ENCODE measurements around the gene CNNM4. TPM values are rescaled to one million over a fixed set of nuclear protein-coding genes. Genes with fewer than 3 reads are reported as not detected.

CNNM4 gene
- total and polyA plus RNA-seq, 12 donors = 4.3 to 59.7 (median 32.5) TPM

DNA sequence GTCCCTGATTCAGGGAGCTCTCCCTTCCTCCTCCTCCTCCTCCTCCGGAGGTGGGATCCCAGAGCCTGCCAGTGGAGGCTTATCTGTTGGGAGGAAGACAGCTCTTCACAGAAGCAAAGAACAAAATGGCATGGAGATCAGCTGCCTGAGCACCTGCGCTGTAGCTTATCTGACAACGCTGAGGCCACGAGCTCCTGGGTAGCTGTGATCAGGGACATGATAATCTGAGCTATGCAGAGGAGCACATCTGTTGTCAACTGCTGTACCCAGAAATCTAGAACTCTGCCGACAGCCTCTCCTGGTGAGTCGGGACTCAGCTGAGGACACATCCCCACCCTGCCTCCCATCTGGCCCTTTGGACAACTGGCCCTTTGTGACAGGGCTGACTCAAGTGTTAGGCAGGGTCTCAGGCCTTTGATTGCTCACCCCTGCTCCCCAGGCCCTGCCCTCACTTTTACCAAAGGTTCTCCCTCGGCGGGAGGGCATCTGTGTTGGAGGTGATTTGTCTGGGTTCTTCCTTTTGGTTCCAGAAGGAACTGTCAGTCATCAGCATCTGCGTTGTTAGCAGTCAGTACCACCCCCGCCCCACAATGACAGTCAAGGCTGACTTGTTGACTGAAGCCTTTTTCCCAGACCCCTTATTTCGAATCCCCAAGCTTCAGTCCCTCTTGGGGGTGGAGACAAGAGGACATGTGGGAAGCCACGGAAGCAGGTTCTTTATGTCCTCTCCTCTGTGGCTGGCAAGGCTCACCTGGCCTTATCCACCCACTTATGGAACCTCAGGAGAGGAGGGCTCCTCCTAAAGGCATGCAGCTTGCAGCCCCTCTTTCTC lies 49.5 kb downstream of the CNNM4 start:
- Histone ChIP-seq H3K36me3 (peaks cover 0 to 40% (median 0%) of the 10 kb centered on the region in 9 donors), H3K4me1 (peaks cover 3 to 55% (median 37%) of the 10 kb centered on the region in 9 donors), H3K27ac (peak overlapping the region in 6 of 10 donors; percentile 47 to 76 (median 74)), H3K9me3 (no peaks in the 10 kb centered on the region), H3K27me3 (no peaks in the 10 kb centered on the region), H3K4me3 (no peak overlapping the region)
- intact Hi-C loops (cut with DNase I) = loop anchor here in 1 of 10 donors (10.0 kb wide), 1 partner anchor 175 kb away; the partner anchor contains the start of gene KANSL3
- no peak for DNase-seq
- 68 to 74% methylated on average over 12 of the region's 12 CpGs for WGBS, 2 donors
- no peak for ATAC-seq
- TF ChIP-seq, protein P1, sequence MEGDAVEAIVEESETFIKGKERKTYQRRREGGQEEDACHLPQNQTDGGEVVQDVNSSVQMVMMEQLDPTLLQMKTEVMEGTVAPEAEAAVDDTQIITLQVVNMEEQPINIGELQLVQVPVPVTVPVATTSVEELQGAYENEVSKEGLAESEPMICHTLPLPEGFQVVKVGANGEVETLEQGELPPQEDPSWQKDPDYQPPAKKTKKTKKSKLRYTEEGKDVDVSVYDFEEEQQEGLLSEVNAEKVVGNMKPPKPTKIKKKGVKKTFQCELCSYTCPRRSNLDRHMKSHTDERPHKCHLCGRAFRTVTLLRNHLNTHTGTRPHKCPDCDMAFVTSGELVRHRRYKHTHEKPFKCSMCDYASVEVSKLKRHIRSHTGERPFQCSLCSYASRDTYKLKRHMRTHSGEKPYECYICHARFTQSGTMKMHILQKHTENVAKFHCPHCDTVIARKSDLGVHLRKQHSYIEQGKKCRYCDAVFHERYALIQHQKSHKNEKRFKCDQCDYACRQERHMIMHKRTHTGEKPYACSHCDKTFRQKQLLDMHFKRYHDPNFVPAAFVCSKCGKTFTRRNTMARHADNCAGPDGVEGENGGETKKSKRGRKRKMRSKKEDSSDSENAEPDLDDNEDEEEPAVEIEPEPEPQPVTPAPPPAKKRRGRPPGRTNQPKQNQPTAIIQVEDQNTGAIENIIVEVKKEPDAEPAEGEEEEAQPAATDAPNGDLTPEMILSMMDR (IDR thresholded peaks at IDR 0.05) = no peak

DNA sequence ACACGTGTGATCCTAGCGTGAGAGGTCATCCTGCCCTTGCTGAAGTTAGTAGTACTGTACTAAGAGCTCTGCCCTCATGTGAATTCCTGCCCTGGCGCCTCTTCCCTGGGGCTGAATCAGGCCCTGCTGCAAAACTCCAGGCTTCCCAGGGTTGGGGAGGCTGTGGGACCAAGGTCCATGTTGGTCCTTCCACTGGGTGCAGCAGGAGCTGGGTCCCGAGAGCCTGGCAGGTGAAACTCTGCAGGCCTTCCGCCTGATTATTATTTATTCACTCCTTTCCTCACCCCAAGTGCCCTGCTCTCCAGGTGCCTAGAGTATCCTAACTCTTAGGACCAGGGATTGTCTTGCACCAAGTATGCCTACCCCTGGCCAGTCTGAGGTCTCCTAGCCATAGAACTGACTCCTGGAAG lies 50.1 kb downstream of the CNNM4 start:
- H3K4me3 ChIP-seq = no peak overlapping the region
- intact Hi-C loops (cut with DNase I) = loop anchor here in 1 of 10 donors (10.0 kb wide), 1 partner anchor 176 kb away; the partner anchor contains the start of gene KANSL3
- TF ChIP-seq, protein P1 (IDR thresholded peaks at IDR 0.05) = no peak
- no peak for DNase-seq
- peaks cover 6 to 58% (median 37%) of the 10 kb centered on the region in 9 donors for H3K4me1 ChIP-seq
- 70 to 82% methylated on average over 5 of the region's 5 CpGs for WGBS, 2 donors
- ATAC-seq = no peak
- peaks cover 0 to 40% (median 0%) of the 10 kb centered on the region in 9 donors for H3K36me3 ChIP-seq
- H3K27me3 ChIP-seq = no peaks in the 10 kb centered on the region
- peak overlapping the region in 8 of 10 donors; percentile 1 to 76 (median 62) for H3K27ac ChIP-seq
- no peaks in the 10 kb centered on the region for H3K9me3 ChIP-seq

DNA sequence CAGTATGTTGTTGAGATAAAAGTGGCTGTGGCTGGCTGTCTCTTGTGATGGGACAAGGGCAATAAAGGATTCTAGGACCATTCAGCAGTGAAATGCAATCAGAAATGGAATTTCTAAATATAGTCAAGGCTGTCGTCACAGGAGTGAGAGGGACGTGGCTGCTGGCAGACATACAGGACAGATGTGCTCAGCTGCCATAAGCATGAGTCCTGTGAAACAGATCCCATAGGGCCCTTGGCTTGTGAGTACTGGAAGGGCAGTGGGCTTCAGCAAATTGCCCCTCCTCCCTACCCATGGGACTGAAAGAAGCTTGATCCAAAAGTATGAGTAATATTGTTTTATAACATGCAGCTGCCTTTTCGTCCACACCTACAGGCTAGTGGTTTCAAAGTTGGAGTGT lies 51.2 kb downstream of the CNNM4 start:
- TF ChIP-seq, protein P1 (IDR thresholded peaks at IDR 0.05) = no peak
- H3K36me3 ChIP-seq = peaks cover 0 to 34% (median 0%) of the 10 kb centered on the region in 9 donors
- WGBS, 2 donors = 17 to 27% methylated on average over 3 of the region's 3 CpGs
- H3K4me1 ChIP-seq = peaks cover 6 to 58% (median 37%) of the 10 kb centered on the region in 9 donors
- H3K4me3 ChIP-seq = no peak overlapping the region
- no peaks in the 10 kb centered on the region for H3K9me3 ChIP-seq
- DNase-seq (peak; percentile 69 to 88), ATAC-seq (peak; percentile 9 to 68 (median 54))
- intact Hi-C loops (cut with DNase I) = loop anchor here in 1 of 10 donors (10.0 kb wide), 1 partner anchor 177 kb away; the partner anchor contains the start of gene KANSL3
- H3K27me3 ChIP-seq = no peaks in the 10 kb centered on the region
- peak overlapping the region in 8 of 10 donors; percentile 14 to 76 (median 66) for H3K27ac ChIP-seq

DNA sequence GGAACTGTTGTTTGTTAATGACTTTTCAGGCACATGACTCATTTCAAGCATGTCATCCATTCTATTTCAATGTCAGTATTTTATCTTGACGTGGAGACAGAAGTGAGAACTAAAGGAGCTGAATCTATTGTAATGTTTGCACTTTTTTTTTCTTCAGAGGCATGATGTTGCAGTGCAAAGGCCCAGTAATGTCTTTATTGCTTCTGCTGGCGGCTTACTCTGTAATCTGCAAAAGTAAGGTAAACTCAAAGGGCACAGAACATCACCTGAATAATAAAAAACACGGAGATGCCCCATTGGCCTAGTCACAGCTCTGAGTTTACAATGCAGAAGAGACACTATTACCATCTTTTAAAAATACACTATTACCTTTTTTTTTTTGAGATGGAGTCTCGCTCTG lies 53.0 kb downstream of the CNNM4 start:
- H3K9me3 ChIP-seq = no peaks in the 10 kb centered on the region

More for the DNA sequence above, 53.0 kb downstream of the CNNM4 start:
- intact Hi-C loops (cut with DNase I) = loop anchor here in 1 of 10 donors (10.0 kb wide), 1 partner anchor 179 kb away; the partner anchor contains the start of gene KANSL3
- TF ChIP-seq, protein P1 (IDR thresholded peaks at IDR 0.05) = no peak
- H3K36me3 ChIP-seq = peaks cover 0 to 32% (median 0%) of the 10 kb centered on the region in 9 donors
- H3K4me1 ChIP-seq = peaks cover 18 to 71% (median 53%) of the 10 kb centered on the region in 9 donors
- H3K27me3 ChIP-seq = no peaks in the 10 kb centered on the region
- WGBS, 2 donors = 88 to 91% methylated on average over 4 of the region's 4 CpGs
- ATAC-seq (no peak), DNase-seq (no peak)
- peak overlapping the region in 1 of 10 donors; percentile 2 for H3K27ac ChIP-seq
- H3K4me3 ChIP-seq = no peak overlapping the region

All from heart right ventricle (tissue), 16 donors.